Thymus (tissue), 14 donors: ENCODE measurements around the gene GSTA1. TPM values are rescaled to one million over a fixed set of nuclear protein-coding genes. Genes with fewer than 3 reads are reported as not detected.
"Not testable (repeated sequence)": the region's sequence is repeated elsewhere in the genome, so short reads cannot be mapped to it uniquely, and the experiment has no call there.

ENCODE experiments used
- DNase-seq, 9 donors: peaks; one replicate each; pipeline ENCODE4 v3.0.0-alpha.2; 2013; ENCODE audit warnings: low spot score in 9 of 9, low read depth in 6 of 9, missing footprints in 1 of 9
- H3K27ac ChIP-seq, 2 donors: one replicate each; pipeline ENCODE4 v1.5.1; 2013; ENCODE audit warnings: control low read depth in 1 of 2, low read depth in 1 of 2, low read length in 1 of 2, mild to moderate bottlenecking in 1 of 2, moderate library complexity in 1 of 2
- H3K27me3 ChIP-seq, 2 donors: one replicate each; pipeline ENCODE4 v1.5.1; 2013; ENCODE audit warnings: low read length in 1 of 2; ENCODE audit not compliant: control insufficient read depth in 2 of 2, insufficient read depth in 1 of 2
- H3K36me3 ChIP-seq, 2 donors: one replicate each; pipeline ENCODE4 v1.5.1; 2013; ENCODE audit warnings: low read length in 1 of 2, mild to moderate bottlenecking in 1 of 2, moderate library complexity in 1 of 2; ENCODE audit not compliant: control insufficient read depth in 2 of 2, insufficient read depth in 2 of 2
- H3K4me1 ChIP-seq, 2 donors: one replicate each; pipeline ENCODE4 v1.5.1; 2013; ENCODE audit warnings: low read length in 2 of 2; ENCODE audit not compliant: control insufficient read depth in 2 of 2, insufficient read depth in 2 of 2
- H3K4me3 ChIP-seq, 2 donors: one replicate each; pipeline ENCODE4 v1.5.1; 2013; ENCODE audit warnings: low read length in 2 of 2, control low read depth in 1 of 2, mild to moderate bottlenecking in 1 of 2
- H3K9me3 ChIP-seq, 2 donors: one replicate each; pipeline ENCODE4 v1.5.1; 2013; ENCODE audit warnings: low read length in 1 of 2, mild to moderate bottlenecking in 1 of 2; ENCODE audit not compliant: control insufficient read depth in 2 of 2, insufficient read depth in 1 of 2
- WGBS: extraction: QIAGEN DNeasy Blood & Tissue Kit; methylation state at CpG from one replicate; pipeline ENCODE4 v1.1.7; 2013; 5-methylcytosine and 5-hydroxymethylcytosine counted together
- long read RNA-seq, 10 donors: transcript quantifications; one replicate each; lab custom pipeline, GENCODE V29; 2026
- polyA plus RNA-seq: library from polyadenylated mRNA; stranded (reverse); fragments of 200-250 nt; gene quantifications from one replicate; pipeline ENCODE4 v1.2.3, GENCODE V29; 2013
- total RNA-seq: library from RNA; stranded (reverse); fragments of 120-200 nt; gene quantifications from one replicate; pipeline ENCODE4 v1.2.4, GENCODE V29; 2013
- donor health status: healthy.

The GSTA1 gene
- 0.66 TPM for total RNA-seq
- 1.8 TPM for polyA plus RNA-seq
- long read RNA-seq, donor 1 = 0 reads
- long read RNA-seq, donor 2 = 0 reads
- long read RNA-seq, donor 3 = 0 reads
- long read RNA-seq, donor 4, partial matches to known transcripts = 0 of 1 reads
- long read RNA-seq, donor 4, other reads (novel, unspliced or antisense) = 0 of 1 reads
- long read RNA-seq, donor 5 = 0 reads
- long read RNA-seq, donor 6, partial matches to known transcripts = 0 of 1 reads
- long read RNA-seq, donor 6, other reads (novel, unspliced or antisense) = 0 of 1 reads
- long read RNA-seq, donor 7, partial matches to known transcripts = 0 of 2 reads
- long read RNA-seq, donor 7, other reads (novel, unspliced or antisense) = 0 of 2 reads
- long read RNA-seq, donor 8 = 0 reads
- long read RNA-seq, donor 9 = 0 reads
- long read RNA-seq, donor 10 = 0 reads

- H3K27me3 ChIP-seq, H3K9me3 ChIP-seq, H3K4me1 ChIP-seq, H3K27ac ChIP-seq, H3K4me3 ChIP-seq, DNase-seq, H3K36me3 ChIP-seq: not testable (repeated sequence)
- WGBS = 93% methylated on average over 5 of the region's 5 CpGs
Measured at GRCh38 chr6:52803668-52804255, at the start of gene GSTA1. GSTA1 (minus strand) TSS chr6:52803816; CDS start chr6:52799267, 4,549 bp downstream.

- 95% methylated on average over 4 of the region's 4 CpGs for WGBS
- H3K9me3 ChIP-seq = no peaks in the 10 kb centered on the region
Measured at GRCh38 chr6:52849137-52849536, 45.5 kb upstream of the GSTA1 start.

GRCh38 chr6:52846002-52846401 is 42.4 kb upstream of the GSTA1 start:
- WGBS = 92% methylated on average over 1 of the region's 1 CpG
- Histone ChIP-seq H3K27me3 (peaks cover 0 to 2% of the 10 kb centered on the region in 2 donors), H3K4me1 (no peaks in the 10 kb centered on the region), H3K27ac (no peak overlapping the region), H3K4me3 (no peak overlapping the region), H3K36me3 (no peaks in the 10 kb centered on the region), H3K9me3 (no peaks in the 10 kb centered on the region)
- DNase-seq = no peak

More at GRCh38 chr6:52849137-52849536, 45.5 kb upstream of the GSTA1 start:
- H3K27ac ChIP-seq = no peak overlapping the region
- no peak for DNase-seq
- H3K4me1 ChIP-seq = no peaks in the 10 kb centered on the region
- H3K36me3 ChIP-seq = no peaks in the 10 kb centered on the region
- no peak overlapping the region for H3K4me3 ChIP-seq
- H3K27me3 ChIP-seq = peaks cover 0 to 2% of the 10 kb centered on the region in 2 donors

GRCh38 chr6:52843605-52844004 is 40.0 kb upstream of the GSTA1 start:
- Histone ChIP-seq H3K36me3 (no peaks in the 10 kb centered on the region), H3K9me3 (no peaks in the 10 kb centered on the region), H3K4me3 (no peak overlapping the region), H3K4me1 (no peaks in the 10 kb centered on the region), H3K27me3 (no peaks in the 10 kb centered on the region), H3K27ac (no peak overlapping the region)
- no peak for DNase-seq
- 97% methylated on average over 4 of the region's 4 CpGs for WGBS

GRCh38 chr6:52840763-52841585 is 37.4 kb upstream of the GSTA1 start, which contains the start of gene GSTA5:
GSTA5 (minus strand) TSS chr6:52840813.
- H3K27ac ChIP-seq = no peak within 1 kb of the TSS
- no peak for DNase-seq

GRCh38 chr6:52839124-52840055 is 35.8 kb upstream of the GSTA1 start:
- H3K9me3 ChIP-seq = no peaks in the 10 kb centered on the region
- H3K27ac ChIP-seq = no peak overlapping the region
- no peaks in the 10 kb centered on the region for H3K4me1 ChIP-seq
- H3K36me3 ChIP-seq = no peaks in the 10 kb centered on the region
- peak in 7 of 9 donors; percentile 11 to 53 (median 15) for DNase-seq
- H3K27me3 ChIP-seq = no peaks in the 10 kb centered on the region
- H3K4me3 ChIP-seq = no peak overlapping the region
- 67% methylated on average over 20 of the region's 20 CpGs for WGBS

More at GRCh38 chr6:52840763-52841585, 37.4 kb upstream of the GSTA1 start, which contains the start of gene GSTA5:
- no peaks in the 10 kb centered on the region for H3K9me3 ChIP-seq
- H3K36me3 ChIP-seq = no peaks in the 10 kb centered on the region
- H3K4me1 ChIP-seq = no peaks in the 10 kb centered on the region
- WGBS = 87% methylated on average over 5 of the region's 5 CpGs
- H3K27me3 ChIP-seq = no peaks in the 10 kb centered on the region
- H3K4me3 ChIP-seq = no peak within 1 kb of the TSS

- H3K4me3 ChIP-seq = no peak overlapping the region
- no peaks in the 10 kb centered on the region for H3K27me3 ChIP-seq
- no peaks in the 10 kb centered on the region for H3K9me3 ChIP-seq
- H3K27ac ChIP-seq = no peak overlapping the region
- H3K4me1 ChIP-seq = no peaks in the 10 kb centered on the region
- WGBS = 98% methylated on average over 1 of the region's 1 CpG
- H3K36me3 ChIP-seq = no peaks in the 10 kb centered on the region
- DNase-seq = no peak
Measured at GRCh38 chr6:52834481-52834880, 30.9 kb upstream of the GSTA1 start.

- H3K27me3 ChIP-seq, H3K4me3 ChIP-seq, DNase-seq, H3K4me1 ChIP-seq, H3K36me3 ChIP-seq, H3K27ac ChIP-seq, H3K9me3 ChIP-seq: not testable (repeated sequence)
- WGBS = 97% methylated on average over 4 of the region's 4 CpGs
Measured at GRCh38 chr6:52830869-52831268, 27.3 kb upstream of the GSTA1 start.
